HPDE6-E6E7 (cell line): ENCODE measurements around the gene ACTR3C.
"Not testable (repeated sequence)": the region's sequence is repeated elsewhere in the genome, so short reads cannot be mapped to it uniquely, and the experiment has no call there.

Experiments used
- DNase-seq: peaks from one replicate; pipeline ENCODE4 v3.0.0; 2011; ENCODE audit warnings: missing footprints; ENCODE audit errors: extremely low spot score

The ACTR3C gene

GRCh38 chr7:150313870-150314269 is 9.5 kb downstream of the ACTR3C start:
- no peak for DNase-seq

- no peak for DNase-seq
These were observed 10.0 kb downstream of the ACTR3C start for GRCh38 chr7:150313367-150313809.

- DNase-seq: not testable (repeated sequence)
These were observed 10.5 kb downstream of the ACTR3C start for GRCh38 chr7:150312649-150313366.

GRCh38 chr7:150311711-150312110 is 11.6 kb downstream of the ACTR3C start:
- DNase-seq: no peak

GRCh38 chr7:150311146-150311545 is 12.2 kb downstream of the ACTR3C start:
- DNase-seq: no peak

- no peak for DNase-seq
These were observed 14.8 kb downstream of the ACTR3C start for GRCh38 chr7:150308575-150308974.

- no peak for DNase-seq
These were observed 15.4 kb downstream of the ACTR3C start for GRCh38 chr7:150307904-150308303.

GRCh38 chr7:150307129-150307528 is 16.2 kb downstream of the ACTR3C start:
- no peak for DNase-seq

- DNase-seq: not testable (repeated sequence)
These were observed 17.0 kb downstream of the ACTR3C start for GRCh38 chr7:150306377-150306776.

GRCh38 chr7:150305903-150306284 is 17.5 kb downstream of the ACTR3C start:
- not testable (repeated sequence) for DNase-seq

- DNase-seq: not testable (repeated sequence)
These were observed 18.0 kb downstream of the ACTR3C start for GRCh38 chr7:150305259-150305902.

- not testable (repeated sequence) for DNase-seq
These were observed 18.7 kb downstream of the ACTR3C start for GRCh38 chr7:150304499-150305258.

- DNase-seq: not testable (repeated sequence)
These were observed 20.4 kb downstream of the ACTR3C start for GRCh38 chr7:150302908-150303310.

- not testable (repeated sequence) for DNase-seq
These were observed 25.4 kb downstream of the ACTR3C start for GRCh38 chr7:150297978-150298377.

GRCh38 chr7:150296802-150297201 is 26.5 kb downstream of the ACTR3C start:
- DNase-seq: not testable (repeated sequence)

- not testable (repeated sequence) for DNase-seq
These were observed 27.7 kb downstream of the ACTR3C start for GRCh38 chr7:150295614-150296013.

- DNase-seq: not testable (repeated sequence)
These were observed 28.3 kb downstream of the ACTR3C start for GRCh38 chr7:150295027-150295426.

- DNase-seq: not testable (repeated sequence)
These were observed 33.0 kb downstream of the ACTR3C start for GRCh38 chr7:150290317-150290716.

- DNase-seq: not testable (repeated sequence)
These were observed 34.5 kb downstream of the ACTR3C start for GRCh38 chr7:150288816-150289215.

- DNase-seq: not testable (repeated sequence)
These were observed 35.5 kb downstream of the ACTR3C start for GRCh38 chr7:150287815-150288214.

GRCh38 chr7:150285849-150286754 is 37.2 kb downstream of the ACTR3C start:
- not testable (repeated sequence) for DNase-seq
